Neuronal stem cell (in vitro differentiated cells): ENCODE measurements around the gene C20orf173.

Source experiments
- DNase-seq: peaks from one replicate; pipeline ENCODE4 v3.0.0-alpha.2; 2013; ENCODE audit warnings: low spot score
- H2AFZ ChIP-seq: one replicate; pipeline ENCODE4 v1.6.1; 2013; ENCODE audit warnings: mild to moderate bottlenecking, low read length, inconsistent platforms
- H2AK5ac ChIP-seq: 2 replicates; pipeline ENCODE4 v1.6.1; 2013; ENCODE audit warnings: low read depth, mild to moderate bottlenecking, inconsistent platforms, low read length, moderate library complexity, mixed read lengths
- H2BK120ac ChIP-seq: 2 replicates; pipeline ENCODE4 v1.6.1; 2013; ENCODE audit warnings: low read depth, mild to moderate bottlenecking, inconsistent platforms, low read length, moderate library complexity, mixed read lengths
- H2BK12ac ChIP-seq: one replicate; pipeline ENCODE4 v1.6.1; 2013; ENCODE audit warnings: low read length, inconsistent platforms
- H2BK15ac ChIP-seq: 2 replicates; pipeline ENCODE4 v1.6.1; 2013; ENCODE audit warnings: mild to moderate bottlenecking, low read length, inconsistent platforms, mixed read lengths
- H2BK5ac ChIP-seq: one replicate; pipeline ENCODE4 v1.6.1; 2013; ENCODE audit warnings: inconsistent platforms, mild to moderate bottlenecking, low read length, moderate library complexity
- H3K14ac ChIP-seq: one replicate; pipeline ENCODE4 v1.6.1; 2013; ENCODE audit warnings: low read length, inconsistent platforms
- H3K18ac ChIP-seq: 2 replicates; pipeline ENCODE4 v1.6.1; 2013; ENCODE audit warnings: low read length, inconsistent platforms
- H3K23ac ChIP-seq: 2 replicates; pipeline ENCODE4 v1.6.1; 2013; ENCODE audit warnings: low read depth, mild to moderate bottlenecking, mixed read lengths, low read length, inconsistent platforms; ENCODE audit not compliant: poor library complexity
- H3K27ac ChIP-seq: replicated peaks from 3 replicates; pipeline ENCODE4 v1.5.1; 2013; ENCODE audit warnings: low read length, inconsistent platforms
- H3K27me3 ChIP-seq, 3 experiments: 2 replicates each; pipeline ENCODE4 v1.6.1; 2013; ENCODE audit warnings: low read length in 3 of 3, mild to moderate bottlenecking in 2 of 3, inconsistent platforms in 1 of 3, low read depth in 1 of 3, mixed read lengths in 1 of 3, moderate library complexity in 1 of 3; ENCODE audit not compliant: control insufficient read depth in 3 of 3, insufficient read depth in 3 of 3
- H3K36me3 ChIP-seq, 2 donors: replicated peaks in 1 of 2; 2 replicates each; pipeline ENCODE4 v1.6.1; 2013; ENCODE audit warnings: low read length in 2 of 2; ENCODE audit not compliant: control insufficient read depth in 2 of 2, insufficient read depth in 2 of 2
- H3K4ac ChIP-seq: 2 replicates; pipeline ENCODE4 v1.6.1; 2013; ENCODE audit warnings: inconsistent platforms, mild to moderate bottlenecking, low read length, moderate library complexity
- H3K4me1 ChIP-seq, 2 donors: 1 replicate in 1 of 2; 2 replicates in 1 of 2; pipeline ENCODE4 v1.6.1; 2013; ENCODE audit warnings: low read length in 2 of 2, low read depth in 1 of 2; ENCODE audit not compliant: control insufficient read depth in 2 of 2, insufficient read depth in 1 of 2
- H3K4me2 ChIP-seq: one replicate; pipeline ENCODE4 v1.6.1; 2013; ENCODE audit warnings: mild to moderate bottlenecking, low read length, inconsistent platforms; ENCODE audit not compliant: insufficient read depth, poor library complexity, severe bottlenecking
- H3K4me3 ChIP-seq, 2 donors: 2 replicates each; pipeline ENCODE4 v1.5.1; 2013; ENCODE audit warnings: low read length in 2 of 2, mild to moderate bottlenecking in 2 of 2, inconsistent platforms in 1 of 2, moderate library complexity in 1 of 2
- H3K79me1 ChIP-seq: one replicate; pipeline ENCODE4 v1.6.1; 2013; ENCODE audit warnings: low read depth, mild to moderate bottlenecking, inconsistent platforms, low read length, moderate library complexity
- H3K9ac ChIP-seq: one replicate; pipeline ENCODE4 v1.6.1; 2013; ENCODE audit warnings: mild to moderate bottlenecking, low read depth, low read length, inconsistent platforms; ENCODE audit not compliant: poor library complexity
- H3K9me3 ChIP-seq, 2 donors: replicated peaks in 1 of 2; 2 replicates each; pipeline versions ENCODE3 to v1.6.1; 2013; ENCODE audit warnings: low read length in 2 of 2, mild to moderate bottlenecking in 2 of 2, inconsistent platforms in 1 of 2, low read depth in 1 of 2, mixed read lengths in 1 of 2, moderate library complexity in 1 of 2; ENCODE audit not compliant: control insufficient read depth in 2 of 2, insufficient read depth in 1 of 2
- H4K8ac ChIP-seq: one replicate; pipeline ENCODE4 v1.6.1; 2013; ENCODE audit warnings: low read depth, mild to moderate bottlenecking, inconsistent platforms, low read length, moderate library complexity
- H4K91ac ChIP-seq: one replicate; pipeline ENCODE4 v1.6.1; 2013; ENCODE audit warnings: low read length, low read depth, mild to moderate bottlenecking, inconsistent platforms; ENCODE audit not compliant: poor library complexity
- WGBS, 2 donors: extraction: QIAGEN DNeasy Blood & Tissue Kit; methylation state at CpG; one replicate each; pipeline ENCODE4 v1.1.7; 2013; ENCODE audit warnings: missing lambda C conversion rate in 2 of 2, mixed read lengths in 1 of 2; ENCODE audit not compliant: insufficient read length in 2 of 2, insufficient replicate concordance in 1 of 2; ENCODE audit errors: extremely low coverage in 2 of 2; 5-methylcytosine and 5-hydroxymethylcytosine counted together

C20orf173 gene

GRCh38 chr20:35510951-35511735 is 18.3 kb downstream of the C20orf173 start:
- no peaks in the 10 kb centered on the region for H3K9me3 ChIP-seq
- no peaks in the 10 kb centered on the region for H3K79me1 ChIP-seq
- H3K23ac ChIP-seq, result no peak overlapping the region
- WGBS, 2 donors, result no CpG with 5 or more reads among the region's 12 CpGs
- no peak overlapping the region for H3K9ac ChIP-seq
- H3K4me2 ChIP-seq, result no peak overlapping the region
- H2BK5ac ChIP-seq, result no peak overlapping the region
- no peak overlapping the region for H2BK15ac ChIP-seq
- no peak overlapping the region for H4K8ac ChIP-seq
- no peak overlapping the region for H2BK120ac ChIP-seq
- no peak overlapping the region for H2AFZ ChIP-seq
- peaks cover 32 to 85% of the 10 kb centered on the region in 2 donors for H3K36me3 ChIP-seq
- no peak overlapping the region for H3K4ac ChIP-seq
- DNase-seq, result no peak
- no peak overlapping the region for H4K91ac ChIP-seq
- H2AK5ac ChIP-seq, result no peak overlapping the region
- H2BK12ac ChIP-seq, result no peak overlapping the region
- H3K27ac ChIP-seq, result no peak overlapping the region
- H3K18ac ChIP-seq, result no peak overlapping the region
- no peak overlapping the region for H3K14ac ChIP-seq
- H3K4me3 ChIP-seq, result peak overlapping the region in 1 of 2 donors; percentile 43
- H3K27me3 ChIP-seq, result no peaks in the 10 kb centered on the region
- no peaks in the 10 kb centered on the region for H3K4me1 ChIP-seq

GRCh38 chr20:35508493-35509218 is 20.8 kb downstream of the C20orf173 start:
- H3K4me1 ChIP-seq, result no peaks in the 10 kb centered on the region
- no peaks in the 10 kb centered on the region for H3K9me3 ChIP-seq
- DNase-seq, result no peak
- no peaks in the 10 kb centered on the region for H3K27me3 ChIP-seq
- H3K4ac ChIP-seq, result no peak overlapping the region
- H3K9ac ChIP-seq, result no peak overlapping the region
- no peak overlapping the region for H4K8ac ChIP-seq
- no peak overlapping the region for H2BK12ac ChIP-seq
- no peak overlapping the region for H3K4me2 ChIP-seq
- no peak overlapping the region for H3K23ac ChIP-seq
- WGBS, 2 donors, result no CpG with 5 or more reads among the region's 10 CpGs
- no peak overlapping the region for H2BK15ac ChIP-seq
- no peak overlapping the region for H2BK5ac ChIP-seq
- H3K4me3 ChIP-seq, result no peak overlapping the region
- no peak overlapping the region for H4K91ac ChIP-seq
- no peak overlapping the region for H3K27ac ChIP-seq
- no peak overlapping the region for H2AK5ac ChIP-seq
- no peak overlapping the region for H3K18ac ChIP-seq
- no peak overlapping the region for H2BK120ac ChIP-seq
- H3K79me1 ChIP-seq, result no peaks in the 10 kb centered on the region
- H3K36me3 ChIP-seq, result peaks cover 51 to 94% of the 10 kb centered on the region in 2 donors
- no peak overlapping the region for H3K14ac ChIP-seq
- H2AFZ ChIP-seq, result no peak overlapping the region

GRCh38 chr20:35506872-35507638 is 22.4 kb downstream of the C20orf173 start:
- peaks cover 59 to 97% of the 10 kb centered on the region in 2 donors for H3K36me3 ChIP-seq
- no peak overlapping the region for H2AFZ ChIP-seq
- no peak overlapping the region for H3K4me2 ChIP-seq
- H2AK5ac ChIP-seq, result no peak overlapping the region
- no peak overlapping the region for H4K8ac ChIP-seq
- H3K79me1 ChIP-seq, result no peaks in the 10 kb centered on the region
- H2BK12ac ChIP-seq, result no peak overlapping the region
- H2BK15ac ChIP-seq, result no peak overlapping the region
- H3K18ac ChIP-seq, result no peak overlapping the region
- WGBS, 2 donors, result no CpG with 5 or more reads among the region's 6 CpGs
- H3K9me3 ChIP-seq, result no peaks in the 10 kb centered on the region
- no peak overlapping the region for H3K27ac ChIP-seq
- no peak overlapping the region for H4K91ac ChIP-seq
- no peak for DNase-seq
- no peak overlapping the region for H2BK120ac ChIP-seq
- H2BK5ac ChIP-seq, result no peak overlapping the region
- no peak overlapping the region for H3K14ac ChIP-seq
- no peak overlapping the region for H3K23ac ChIP-seq
- H3K4me1 ChIP-seq, result no peaks in the 10 kb centered on the region
- H3K4me3 ChIP-seq, result no peak overlapping the region
- no peak overlapping the region for H3K9ac ChIP-seq
- no peak overlapping the region for H3K4ac ChIP-seq
- no peaks in the 10 kb centered on the region for H3K27me3 ChIP-seq

GRCh38 chr20:35506179-35506578 is 23.3 kb downstream of the C20orf173 start:
- DNase-seq, result no peak
- Histone ChIP-seq H3K4me2 (no peak overlapping the region), H3K27ac (no peak overlapping the region), H4K91ac (no peak overlapping the region), H3K18ac (no peak overlapping the region), H2AK5ac (no peak overlapping the region), H4K8ac (no peak overlapping the region), H3K36me3 (peaks cover 56 to 97% of the 10 kb centered on the region in 2 donors), H2BK5ac (no peak overlapping the region), H2BK15ac (no peak overlapping the region), H3K27me3 (no peaks in the 10 kb centered on the region), H2BK120ac (no peak overlapping the region), H3K9me3 (no peaks in the 10 kb centered on the region), H3K4ac (no peak overlapping the region), H3K23ac (no peak overlapping the region), H3K4me1 (no peaks in the 10 kb centered on the region), H3K9ac (no peak overlapping the region), H2AFZ (no peak overlapping the region), H3K79me1 (no peaks in the 10 kb centered on the region), H3K4me3 (no peak overlapping the region), H2BK12ac (no peak overlapping the region), H3K14ac (no peak overlapping the region)
- WGBS, 2 donors, result no CpG with 5 or more reads among the region's 3 CpGs
